HG02588 (cell line): ENCODE measurements around the gene LARGE2.

Experiments used
- ATAC-seq: cut with Tn5 transposase; IDR thresholded peaks from one replicate; pipeline ENCODE4 v1.9.1; 2021; ENCODE audit warnings: mild to moderate bottlenecking, moderate library complexity; ENCODE audit not compliant: unreplicated experiment

The LARGE2 gene

GRCh38 chr11:45922425-45923082 is at the start of gene LARGE2:
Gene LARGE2 (plus strand): TSS chr11:45922656. CDS start chr11:45922883, 227 bp downstream.
- ATAC-seq: no peak

DNA sequence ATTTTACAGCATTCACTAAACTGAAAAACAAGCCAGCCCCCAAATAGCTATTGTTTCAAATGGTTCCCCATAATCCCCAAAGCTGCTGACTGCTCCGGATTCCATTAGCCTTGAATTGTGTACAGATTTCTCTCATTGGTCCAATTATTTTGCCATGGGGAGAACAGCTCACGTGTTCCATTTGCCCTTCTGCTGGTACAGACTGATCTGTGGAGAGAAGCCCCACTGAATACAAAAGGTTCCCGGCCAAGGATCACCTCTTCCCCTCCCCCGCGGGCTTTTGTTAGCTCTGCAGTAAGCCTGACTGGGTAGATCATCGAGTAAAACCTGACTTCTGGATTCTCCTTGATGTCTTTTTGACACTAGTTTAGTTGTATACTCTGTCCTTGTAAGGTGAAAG is 46.1 kb upstream of the LARGE2 start:
- no peak for ATAC-seq

GRCh38 chr11:45877221-45877620 is 45.2 kb upstream of the LARGE2 start:
- ATAC-seq: no peak

DNA sequence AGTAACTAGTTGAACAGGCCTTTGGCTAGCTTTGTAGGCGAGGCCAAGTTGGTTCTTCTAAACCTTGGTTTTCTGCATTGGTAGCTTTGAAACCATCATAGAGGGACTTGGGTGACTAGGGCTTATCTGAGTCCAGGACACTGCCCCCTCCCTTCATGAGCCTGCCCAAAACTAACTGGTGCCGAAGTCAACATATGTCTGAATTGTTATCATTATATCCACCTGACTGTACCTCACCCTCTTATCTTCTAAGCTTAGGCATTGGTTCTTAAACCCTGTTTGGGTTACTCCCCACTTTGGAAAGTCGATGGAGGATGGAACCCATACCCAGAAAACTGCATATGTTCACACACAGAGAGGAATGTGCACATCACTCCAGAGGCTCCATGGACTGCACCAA is 44.6 kb upstream of the LARGE2 start:
- ATAC-seq: no peak

- no peak for ATAC-seq
Measured at GRCh38 chr11:45879803-45880686, 42.4 kb upstream of the LARGE2 start.

DNA sequence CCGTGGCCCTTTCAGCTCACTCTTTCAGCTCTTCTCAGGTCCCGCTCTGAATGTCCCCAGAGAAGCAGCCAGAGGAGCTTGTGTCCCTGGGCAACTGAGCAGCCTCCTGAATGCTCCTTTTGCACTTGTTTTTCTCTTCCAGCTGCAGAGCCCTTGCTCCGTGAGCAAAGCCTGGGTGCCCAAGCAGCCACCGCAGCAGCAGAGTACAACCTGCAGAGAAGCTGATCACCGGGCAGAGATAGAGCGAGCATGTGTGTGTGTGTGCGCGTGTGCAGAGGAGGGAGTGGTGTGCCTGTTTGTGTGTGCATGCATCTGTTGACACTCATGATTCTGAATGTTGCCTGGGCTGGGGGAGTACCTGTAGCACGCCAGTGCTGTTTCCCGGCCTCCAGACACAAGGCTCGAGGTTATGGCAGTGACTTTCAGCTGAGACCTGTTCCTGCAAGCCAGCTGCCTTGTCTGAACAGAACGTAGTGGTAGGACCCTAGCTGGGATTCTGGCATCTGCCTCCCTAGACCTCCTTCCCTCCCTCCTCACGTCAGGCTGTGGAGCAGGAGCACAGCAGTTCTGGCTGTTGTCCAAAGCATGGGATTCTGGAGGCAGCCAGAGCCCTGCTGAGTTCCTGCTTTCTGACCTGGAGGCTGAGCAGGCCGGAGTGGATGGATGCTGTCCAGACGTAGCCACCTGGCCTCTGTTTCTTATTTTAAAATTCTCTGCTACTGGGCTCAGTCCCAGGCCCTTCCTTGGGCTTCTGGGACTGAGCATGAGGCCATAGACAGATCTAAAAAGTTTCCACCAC is 41.5 kb upstream of the LARGE2 start:
- ATAC-seq: no peak

DNA sequence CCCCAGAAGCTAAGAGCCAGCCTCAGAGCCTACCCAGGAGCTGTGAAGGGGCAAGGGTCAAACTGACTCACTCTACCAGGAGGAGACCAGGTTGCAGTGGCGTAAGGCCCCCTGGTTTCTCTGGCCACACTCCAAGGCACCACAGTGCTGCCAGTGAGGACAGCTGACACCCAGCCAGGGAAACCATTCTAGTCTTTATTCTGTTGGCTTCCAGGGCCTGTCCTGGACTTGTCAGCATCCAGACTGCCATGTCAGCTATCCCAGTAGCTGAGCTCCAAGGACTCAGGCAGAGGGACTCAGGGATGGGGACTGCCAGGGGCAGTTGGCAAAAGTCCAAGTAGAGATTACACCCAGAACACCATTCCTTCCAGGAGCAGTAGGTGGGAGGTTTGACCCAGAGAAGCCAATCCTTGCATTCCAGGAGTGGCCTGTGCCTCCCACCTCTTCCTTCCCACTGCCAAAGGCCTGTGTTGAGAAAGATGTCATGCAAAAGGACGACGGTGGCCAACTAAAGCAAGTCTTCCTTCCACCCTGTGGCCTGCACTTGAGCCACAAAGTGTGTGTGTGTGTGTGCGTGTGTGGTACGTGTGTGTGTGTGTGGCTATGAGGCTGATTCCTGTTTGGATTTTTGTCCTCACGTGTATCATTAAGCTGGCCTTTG is 40.6 kb upstream of the LARGE2 start:
- no peak for ATAC-seq

DNA sequence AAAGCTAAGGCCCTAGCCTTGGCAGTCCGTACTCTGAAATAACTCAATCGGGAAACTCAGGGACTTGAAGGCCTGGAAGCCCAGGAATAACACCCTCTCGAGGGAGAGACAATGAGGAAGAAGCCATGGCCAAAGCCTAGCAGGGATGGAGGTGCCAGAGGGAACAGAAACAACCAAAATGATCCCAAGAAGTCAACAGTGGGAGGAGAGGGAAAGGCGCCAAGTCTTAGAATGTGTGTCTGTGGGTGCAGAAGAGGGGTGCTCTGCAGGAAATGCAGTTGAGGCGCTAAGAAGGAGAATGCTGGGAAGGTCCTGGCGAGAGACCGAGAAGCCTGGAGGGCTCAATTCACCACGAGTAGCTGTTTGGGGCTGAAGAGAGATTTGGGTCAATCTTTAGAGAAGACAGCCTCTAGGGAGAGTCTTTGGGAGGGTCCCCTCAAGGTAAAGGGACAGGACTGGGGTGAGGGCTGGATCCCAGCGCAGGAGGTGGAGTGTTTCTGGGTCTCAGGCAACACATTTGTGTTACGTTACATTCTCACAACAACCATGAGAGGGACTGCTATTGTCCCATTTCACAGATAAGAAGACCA is 37.8 kb upstream of the LARGE2 start:
- ATAC-seq: no peak

- peak; percentile 61 for ATAC-seq
Measured at GRCh38 chr11:45885274-45885920, 37.1 kb upstream of the LARGE2 start, which contains the start of gene MAPK8IP1. Gene MAPK8IP1 (plus strand): TSS chr11:45885651. CDS start chr11:45885821, 170 bp downstream.

DNA sequence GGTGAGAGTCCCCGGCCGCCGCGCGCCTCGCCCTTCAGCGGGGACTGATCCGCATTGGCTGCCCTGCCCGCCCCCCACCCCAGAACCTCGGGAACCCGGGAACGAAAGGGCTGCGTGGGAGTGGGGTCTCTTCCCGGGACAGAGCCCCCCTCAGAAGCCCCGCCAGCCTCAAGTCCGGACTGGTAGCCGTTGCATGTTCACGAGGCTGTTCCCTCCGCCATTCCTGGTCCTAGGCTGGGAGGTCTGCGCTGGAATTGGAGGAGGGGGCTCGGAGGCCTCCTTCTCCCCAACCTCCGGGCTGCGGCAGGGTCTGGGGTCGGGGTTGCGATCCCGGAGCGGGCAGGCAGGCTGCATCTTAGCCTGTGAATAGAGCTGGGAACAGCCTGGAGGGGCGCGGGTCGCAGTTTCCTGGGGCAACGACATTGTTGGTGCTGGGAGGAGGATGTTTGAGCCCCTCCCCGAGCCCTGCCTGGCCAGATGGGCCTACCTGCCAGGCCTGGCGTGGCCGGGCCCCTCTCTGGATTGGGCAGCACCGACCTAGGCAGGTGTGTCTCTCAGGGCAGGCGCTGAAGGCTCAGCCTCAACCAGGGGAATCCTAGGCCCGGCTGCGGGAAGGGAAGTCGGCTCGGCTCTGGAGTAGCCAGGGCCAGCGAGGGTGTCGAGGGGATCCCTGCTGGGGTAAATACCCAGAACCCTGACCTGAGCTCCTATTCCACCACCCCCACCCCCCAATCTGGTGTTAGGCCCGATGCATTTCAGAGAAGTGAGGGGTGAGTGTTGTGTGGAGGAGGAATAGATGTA is 36.3 kb upstream of the LARGE2 start:
- no peak for ATAC-seq

DNA sequence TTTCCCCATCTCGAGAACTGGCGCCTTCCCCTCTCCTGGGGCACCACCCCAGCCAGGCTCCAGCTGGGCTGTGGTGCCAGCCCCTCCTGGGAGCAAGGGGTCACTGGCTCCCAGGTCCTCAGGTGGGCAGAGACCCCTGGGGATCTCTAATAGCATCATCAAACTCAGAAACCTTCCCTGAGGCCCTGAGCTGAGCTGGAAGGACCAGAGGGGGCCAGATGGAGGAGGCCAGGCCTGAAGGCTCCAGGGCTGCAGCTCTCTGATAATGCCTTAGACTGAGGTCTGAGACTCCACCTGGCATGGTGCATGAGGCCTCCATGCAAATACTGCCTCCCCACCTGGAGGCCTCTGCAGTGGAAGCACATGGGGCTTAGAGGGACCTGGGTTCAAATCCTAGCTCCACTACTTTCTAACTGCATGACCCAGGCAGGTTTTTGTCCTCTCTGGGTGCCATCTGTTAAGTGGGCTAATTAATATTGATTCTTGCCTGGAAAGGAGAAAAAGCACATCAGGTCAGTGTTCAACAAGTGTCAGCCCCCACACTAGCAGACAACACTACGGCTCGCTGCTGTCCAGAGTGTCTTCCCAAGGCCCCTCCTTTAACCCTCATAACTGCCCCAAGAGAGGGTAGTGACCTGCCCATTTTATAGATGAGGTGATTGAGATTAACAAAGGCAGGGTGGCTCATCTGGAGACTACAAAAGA is 35.5 kb upstream of the LARGE2 start:
- no peak for ATAC-seq

DNA sequence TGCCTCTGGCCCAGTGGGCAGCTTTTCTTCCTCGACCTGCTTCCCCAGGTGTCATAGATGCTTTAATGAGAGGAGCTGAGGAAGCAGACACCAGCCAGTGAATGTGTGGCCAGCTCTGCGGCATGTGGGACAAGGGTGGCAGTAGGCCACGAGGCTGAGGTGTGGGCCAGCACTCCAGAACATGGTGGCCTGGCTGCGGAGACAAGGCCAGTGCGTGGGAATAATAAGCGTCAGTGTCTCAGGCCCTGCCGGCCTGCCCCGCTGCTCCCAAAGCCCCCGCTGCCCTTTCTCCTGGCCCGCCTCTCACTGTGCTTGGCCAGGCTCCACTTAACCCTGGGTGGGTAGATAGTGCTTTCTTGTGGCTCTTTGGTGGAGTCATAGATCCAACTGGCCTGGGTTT is 34.9 kb upstream of the LARGE2 start:
- ATAC-seq: no peak

DNA sequence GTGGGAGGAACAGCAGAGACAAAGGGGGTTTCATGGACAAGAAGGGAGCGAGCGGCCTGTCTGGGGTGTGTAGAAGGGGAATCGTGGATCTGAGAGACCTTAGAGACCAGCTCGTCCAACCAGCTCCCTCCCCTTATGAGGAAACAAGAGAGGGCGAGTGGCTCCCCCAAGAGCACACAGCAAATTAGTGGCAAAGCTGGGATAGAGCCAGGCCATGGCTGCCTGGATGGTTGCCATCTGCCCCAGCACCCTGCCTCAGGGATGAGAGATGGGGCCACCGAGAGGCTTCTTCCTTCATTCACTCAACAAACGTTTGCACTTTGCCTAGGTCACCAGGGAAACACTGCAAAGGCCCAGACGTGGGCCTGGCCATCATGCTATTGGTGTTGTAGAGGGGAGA is 32.9 kb upstream of the LARGE2 start:
- ATAC-seq: no peak

- no peak for ATAC-seq
Measured at GRCh38 chr11:45889966-45890365, 32.5 kb upstream of the LARGE2 start.

GRCh38 chr11:45890886-45891550 is 31.4 kb upstream of the LARGE2 start:
- ATAC-seq: no peak

- ATAC-seq: no peak
Measured at GRCh38 chr11:45892856-45893255, 29.6 kb upstream of the LARGE2 start.

DNA sequence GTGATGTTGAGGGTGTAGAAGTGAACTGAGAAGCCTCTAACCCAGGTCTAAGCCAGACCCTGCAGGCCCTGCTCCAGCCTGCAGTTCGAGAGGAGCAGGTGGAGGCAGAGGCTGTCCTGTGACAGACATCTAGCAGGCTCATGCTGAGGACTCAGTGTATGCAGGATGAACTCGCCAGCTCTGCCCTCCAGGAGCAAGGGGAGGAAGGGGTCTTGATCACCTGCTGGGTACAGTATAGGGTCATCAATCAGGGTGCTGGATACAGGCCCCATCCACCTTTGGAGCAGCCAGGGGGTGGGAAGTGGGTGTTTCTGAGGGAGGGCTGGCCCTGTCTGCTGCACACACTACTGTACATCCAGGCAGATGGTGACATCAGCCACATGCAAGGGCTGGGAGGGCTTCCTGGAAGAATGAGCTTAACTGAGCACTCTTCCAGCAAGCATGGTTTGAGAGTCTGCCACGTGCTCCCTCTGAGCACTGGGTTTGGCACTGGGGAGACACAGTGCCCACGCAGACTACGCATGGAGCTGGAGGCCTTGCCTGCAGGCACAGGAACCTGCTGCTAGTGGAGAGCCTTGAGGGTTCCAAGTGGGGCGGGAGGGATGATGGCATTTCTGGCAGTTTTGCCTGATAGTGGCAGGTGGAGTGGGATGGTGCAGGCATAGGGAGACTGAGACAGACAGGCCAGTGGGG is 27.8 kb upstream of the LARGE2 start:
- no peak for ATAC-seq
